ENCODE measurements around the gene TMEM254. TPM values are rescaled to one million over a fixed set of nuclear protein-coding genes. Genes with fewer than 3 reads are reported as not detected.
A peak's percentile ranks its signal among the peaks of the same experiment; 100 is the strongest.

TMEM254 gene
- total RNA-seq, 6 donors from 2014 or later = 5.7 to 22.4 (median 16.0) TPM

GRCh38 chr10:80108576-80109239, 30.2 kb downstream of the TMEM254 start:
- Histone ChIP-seq H3K27ac (no peak overlapping the region), H3K4me1 (no peaks in the 10 kb centered on the region), H3K4me3 (no peak overlapping the region), H3K9me3 (peaks cover 0 to 21% (median 18%) of the 10 kb centered on the region in 4 donors), H3K36me3 (no peaks in the 10 kb centered on the region), H3K27me3 (no peaks in the 10 kb centered on the region)
- TF ChIP-seq CTCF (IDR thresholded peaks at IDR 0.05) = no peak
- no peak for TF ChIP-seq EP300 (IDR thresholded peaks at IDR 0.05)
- TF ChIP-seq POLR2A (IDR thresholded peaks at IDR 0.05) = no peak
- no peak for TF ChIP-seq POLR2AphosphoS5 (IDR thresholded peaks at IDR 0.05)
- 83 to 96% methylated on average over 8 of the region's 8 CpGs for WGBS, 2 donors
- no peak for ATAC-seq (ENCODE audit: low FRiP score in 2 of 2)
- no peak for DNase-seq

- Histone ChIP-seq H3K9me3 (peaks cover 0 to 21% (median 18%) of the 10 kb centered on the region in 4 donors), H3K27ac (peak overlapping the region in 1 of 4 donors; percentile 17), H3K27me3 (no peaks in the 10 kb centered on the region), H3K4me3 (no peak overlapping the region), H3K36me3 (no peaks in the 10 kb centered on the region), H3K4me1 (no peaks in the 10 kb centered on the region)
- ATAC-seq (ENCODE audit: low FRiP score in 2 of 2) (no peak), DNase-seq (no peak)
- TF ChIP-seq CTCF (IDR thresholded peaks at IDR 0.05) = no peak
- no peak for TF ChIP-seq POLR2A (IDR thresholded peaks at IDR 0.05)
- TF ChIP-seq EP300 (IDR thresholded peaks at IDR 0.05) = no peak
- no peak for TF ChIP-seq POLR2AphosphoS5 (IDR thresholded peaks at IDR 0.05)
- WGBS, 2 donors = 80% methylated on average over 1 of the region's 1 CpG
Measured at GRCh38 chr10:80110986-80111385, 32.5 kb downstream of the TMEM254 start.

- WGBS, 2 donors = 80 to 86% methylated on average over 4 of the region's 4 CpGs
Measured at GRCh38 chr10:80118669-80119068, 40.2 kb downstream of the TMEM254 start.

GRCh38 chr10:80122110-80122710, 43.7 kb downstream of the TMEM254 start:
- no peak for ATAC-seq (ENCODE audit: low FRiP score in 2 of 2)
- no peaks in the 10 kb centered on the region for H3K9me3 ChIP-seq
- no peaks in the 10 kb centered on the region for H3K27me3 ChIP-seq
- no peaks in the 10 kb centered on the region for H3K36me3 ChIP-seq
- TF ChIP-seq POLR2AphosphoS5 (IDR thresholded peaks at IDR 0.05) = no peak
- no peak for TF ChIP-seq EP300 (IDR thresholded peaks at IDR 0.05)
- TF ChIP-seq CTCF (IDR thresholded peaks at IDR 0.05) = no peak
- TF ChIP-seq POLR2A (IDR thresholded peaks at IDR 0.05) = no peak
- H3K27ac ChIP-seq = no peak overlapping the region
- H3K4me1 ChIP-seq = no peaks in the 10 kb centered on the region
- no peak for DNase-seq
- no peak overlapping the region for H3K4me3 ChIP-seq

More at GRCh38 chr10:80118669-80119068, 40.2 kb downstream of the TMEM254 start:
- Histone ChIP-seq H3K9me3 (no peaks in the 10 kb centered on the region), H3K4me3 (no peak overlapping the region), H3K27me3 (no peaks in the 10 kb centered on the region), H3K4me1 (no peaks in the 10 kb centered on the region), H3K27ac (no peak overlapping the region), H3K36me3 (no peaks in the 10 kb centered on the region)
- ATAC-seq (ENCODE audit: low FRiP score in 2 of 2) (no peak), DNase-seq (no peak)
- TF ChIP-seq POLR2A (IDR thresholded peaks at IDR 0.05) (no peak), EP300 (IDR thresholded peaks at IDR 0.05) (no peak), CTCF (IDR thresholded peaks at IDR 0.05) (no peak), POLR2AphosphoS5 (IDR thresholded peaks at IDR 0.05) (no peak)

- Histone ChIP-seq H3K4me3 (no peak overlapping the region), H3K9me3 (no peaks in the 10 kb centered on the region), H3K27me3 (no peaks in the 10 kb centered on the region), H3K36me3 (no peaks in the 10 kb centered on the region), H3K27ac (no peak overlapping the region), H3K4me1 (no peaks in the 10 kb centered on the region)
- ATAC-seq (ENCODE audit: low FRiP score in 2 of 2) = no peak
- WGBS, 2 donors = 44 to 71% methylated on average over 2 of the region's 2 CpGs
- TF ChIP-seq EP300 (IDR thresholded peaks at IDR 0.05) (peak in 1 of 4 donors; percentile 45), POLR2A (IDR thresholded peaks at IDR 0.05) (no peak)
- no peak for DNase-seq
Measured at GRCh38 chr10:80122746-80123145, 44.3 kb downstream of the TMEM254 start.
